ENCODE measurements around the gene FOCAD.

FOCAD gene

GRCh38 chr9:20781092-20781491 lies 97.0 kb downstream of the FOCAD start:
- CTCF ChIA-PET, result no interaction called here
- no peak for DNase-seq
- Mint-ChIP-seq H3K27ac (no peak overlapping the region), H3K4me3 (no peak overlapping the region), H3K4me1 (no peaks in the 10 kb centered on the region), H3K36me3 (peaks cover 17% of the 10 kb centered on the region), H3K27me3 (no peaks in the 10 kb centered on the region), H3K9me3 (no peaks in the 10 kb centered on the region)

- DNase-seq, result no peak
- CTCF ChIA-PET, result no interaction called here
- Mint-ChIP-seq H3K9me3 (no peaks in the 10 kb centered on the region), H3K36me3 (peaks cover 10% of the 10 kb centered on the region), H3K27me3 (no peaks in the 10 kb centered on the region), H3K27ac (no peak overlapping the region), H3K4me3 (no peak overlapping the region), H3K4me1 (no peaks in the 10 kb centered on the region)
These were observed 98.2 kb downstream of the FOCAD start for GRCh38 chr9:20782289-20782688.

- H3K27ac Mint-ChIP-seq, result no peak overlapping the region
These were observed 99.3 kb downstream of the FOCAD start for GRCh38 chr9:20783057-20784038.

GRCh38 chr9:20784196-20784595 lies 100.1 kb downstream of the FOCAD start:
- Mint-ChIP-seq H3K27ac (no peak overlapping the region), H3K9me3 (no peaks in the 10 kb centered on the region), H3K27me3 (no peaks in the 10 kb centered on the region), H3K36me3 (peaks cover 8% of the 10 kb centered on the region), H3K4me1 (no peaks in the 10 kb centered on the region), H3K4me3 (no peak overlapping the region)
- CTCF ChIA-PET, result no interaction called here
- DNase-seq, result no peak

More at GRCh38 chr9:20783057-20784038, 99.3 kb downstream of the FOCAD start:
- Mint-ChIP-seq H3K9me3 (no peaks in the 10 kb centered on the region), H3K27me3 (no peaks in the 10 kb centered on the region), H3K36me3 (peaks cover 10% of the 10 kb centered on the region), H3K4me3 (no peak overlapping the region), H3K4me1 (no peaks in the 10 kb centered on the region)
- CTCF ChIA-PET, result no interaction called here
- DNase-seq, result no peak

GRCh38 chr9:20786807-20787206 lies 102.7 kb downstream of the FOCAD start:
- no peaks in the 10 kb centered on the region for H3K27me3 Mint-ChIP-seq
- no peak overlapping the region for H3K27ac Mint-ChIP-seq
- DNase-seq, result no peak
- CTCF ChIA-PET, result no interaction called here
- H3K4me3 Mint-ChIP-seq, result no peak overlapping the region
- no peaks in the 10 kb centered on the region for H3K9me3 Mint-ChIP-seq
- H3K36me3 Mint-ChIP-seq, result peaks cover 25% of the 10 kb centered on the region
- no peaks in the 10 kb centered on the region for H3K4me1 Mint-ChIP-seq

- H3K27me3 Mint-ChIP-seq, result no peaks in the 10 kb centered on the region
- DNase-seq, result no peak
- peaks cover 22% of the 10 kb centered on the region for H3K36me3 Mint-ChIP-seq
- CTCF ChIA-PET, result interaction anchor here (0.7 kb wide), 1 partner anchor 31 kb away, joined by 3 read pairs; no protein-coding TSS in a partner anchor
- H3K4me3 Mint-ChIP-seq, result no peak overlapping the region
- no peak overlapping the region for H3K27ac Mint-ChIP-seq
- no peaks in the 10 kb centered on the region for H3K4me1 Mint-ChIP-seq
- no peaks in the 10 kb centered on the region for H3K9me3 Mint-ChIP-seq
These were observed 104.7 kb downstream of the FOCAD start for GRCh38 chr9:20788526-20789451.

- H3K27ac Mint-ChIP-seq, result no peak overlapping the region
- no peak overlapping the region for H3K4me3 Mint-ChIP-seq
- no peaks in the 10 kb centered on the region for H3K9me3 Mint-ChIP-seq
- H3K36me3 Mint-ChIP-seq, result peaks cover 20% of the 10 kb centered on the region
- no peaks in the 10 kb centered on the region for H3K27me3 Mint-ChIP-seq
- DNase-seq, result no peak
- CTCF ChIA-PET, result no interaction called here
- H3K4me1 Mint-ChIP-seq, result no peaks in the 10 kb centered on the region
These were observed 106.7 kb downstream of the FOCAD start for GRCh38 chr9:20790721-20791120.

GRCh38 chr9:20791682-20792081 lies 107.6 kb downstream of the FOCAD start:
- H3K4me3 Mint-ChIP-seq, result no peak overlapping the region
- CTCF ChIA-PET, result no interaction called here
- DNase-seq, result no peak
- H3K27ac Mint-ChIP-seq, result no peak overlapping the region
- peaks cover 20% of the 10 kb centered on the region for H3K36me3 Mint-ChIP-seq
- no peaks in the 10 kb centered on the region for H3K4me1 Mint-ChIP-seq
- no peaks in the 10 kb centered on the region for H3K9me3 Mint-ChIP-seq
- no peaks in the 10 kb centered on the region for H3K27me3 Mint-ChIP-seq

GRCh38 chr9:20804489-20805250 lies 120.6 kb downstream of the FOCAD start:
- no peak overlapping the region for H3K27ac Mint-ChIP-seq
- no peaks in the 10 kb centered on the region for H3K9me3 Mint-ChIP-seq
- H3K4me1 Mint-ChIP-seq, result no peaks in the 10 kb centered on the region
- no peak overlapping the region for H3K4me3 Mint-ChIP-seq
- DNase-seq, result no peak
- peaks cover 2% of the 10 kb centered on the region for H3K36me3 Mint-ChIP-seq
- no peaks in the 10 kb centered on the region for H3K27me3 Mint-ChIP-seq
- CTCF ChIA-PET, result interaction anchor here (1.0 kb wide), 1 partner anchor 180 kb away, joined by 3 read pairs; no protein-coding TSS in a partner anchor

- CTCF ChIA-PET, result interaction anchor here (1.0 kb wide), 1 partner anchor 181 kb away, joined by 3 read pairs; no protein-coding TSS in a partner anchor
- no peaks in the 10 kb centered on the region for H3K9me3 Mint-ChIP-seq
- no peak overlapping the region for H3K4me3 Mint-ChIP-seq
- no peak overlapping the region for H3K27ac Mint-ChIP-seq
- H3K36me3 Mint-ChIP-seq, result no peaks in the 10 kb centered on the region
- no peaks in the 10 kb centered on the region for H3K4me1 Mint-ChIP-seq
- no peak for DNase-seq
- H3K27me3 Mint-ChIP-seq, result no peaks in the 10 kb centered on the region
These were observed 121.7 kb downstream of the FOCAD start for GRCh38 chr9:20805766-20806165.

- CTCF ChIA-PET, result interaction anchor here (1.4 kb wide), 1 partner anchor 11 kb away, joined by 4 read pairs; no protein-coding TSS in a partner anchor
- no peak overlapping the region for H3K27ac Mint-ChIP-seq
- DNase-seq, result no peak
- H3K9me3 Mint-ChIP-seq, result no peaks in the 10 kb centered on the region
- no peaks in the 10 kb centered on the region for H3K4me1 Mint-ChIP-seq
- no peaks in the 10 kb centered on the region for H3K27me3 Mint-ChIP-seq
- no peak overlapping the region for H3K4me3 Mint-ChIP-seq
- no peaks in the 10 kb centered on the region for H3K36me3 Mint-ChIP-seq
These were observed 123.9 kb downstream of the FOCAD start for GRCh38 chr9:20808002-20808401.

- peaks cover 3% of the 10 kb centered on the region for H3K4me1 Mint-ChIP-seq
- DNase-seq, result no peak
- no peaks in the 10 kb centered on the region for H3K27me3 Mint-ChIP-seq
- H3K27ac Mint-ChIP-seq, result no peak overlapping the region
- no peaks in the 10 kb centered on the region for H3K9me3 Mint-ChIP-seq
- no peaks in the 10 kb centered on the region for H3K36me3 Mint-ChIP-seq
- CTCF ChIA-PET, result no interaction called here
- H3K4me3 Mint-ChIP-seq, result no peak overlapping the region
These were observed 127.8 kb downstream of the FOCAD start for GRCh38 chr9:20811872-20812271.

GRCh38 chr9:20815923-20816703 lies 132.1 kb downstream of the FOCAD start:
- Mint-ChIP-seq H3K9me3 (no peaks in the 10 kb centered on the region), H3K36me3 (no peaks in the 10 kb centered on the region), H3K27ac (no peak overlapping the region), H3K4me3 (no peak overlapping the region), H3K27me3 (no peaks in the 10 kb centered on the region), H3K4me1 (peaks cover 3% of the 10 kb centered on the region)
- no peak for DNase-seq
- CTCF ChIA-PET, result no interaction called here
